Measurements from ENCODE around the gene TTLL5.
"Not testable (repeated sequence)": the region's sequence is repeated elsewhere in the genome, so short reads cannot be mapped to it uniquely, and the experiment has no call there.

The TTLL5 gene

DNA sequence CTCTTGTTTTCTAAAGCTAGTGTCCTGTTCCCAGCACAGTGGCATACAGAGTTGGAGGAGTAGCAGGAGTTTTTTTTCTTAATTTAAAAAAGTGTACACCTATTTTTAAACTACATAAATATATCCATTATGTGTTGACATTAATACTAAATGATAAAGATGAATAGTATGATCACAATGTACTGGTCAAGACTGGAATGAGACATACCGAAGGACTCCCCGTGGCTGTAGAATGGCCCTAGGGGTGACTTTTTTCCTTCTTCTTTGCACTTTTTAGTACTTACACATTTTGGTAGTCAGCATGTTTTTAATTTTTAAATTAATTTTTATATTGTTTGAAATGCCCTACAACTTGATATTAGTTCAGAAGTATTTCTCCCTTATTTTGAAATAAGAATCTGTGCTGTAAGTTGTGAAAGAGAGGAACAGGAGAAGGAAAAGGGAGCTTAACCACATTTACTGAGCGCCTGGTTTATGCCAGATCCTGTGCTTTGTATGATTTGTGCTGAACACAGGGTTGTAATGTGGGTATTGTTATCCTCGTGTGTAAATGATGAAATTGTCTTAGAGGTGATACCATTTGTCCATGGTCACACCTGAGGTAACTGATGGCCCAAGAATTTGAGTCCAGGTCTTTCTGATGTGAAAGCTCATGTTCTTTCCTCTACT, 184.2 kb downstream of the TTLL5 start:
- Histone ChIP-seq H3K9me3 (ENCODE audit: control insufficient read depth, insufficient read depth, low read length) (no peaks in the 10 kb centered on the region), H3K9ac (ENCODE audit: low read depth, low read length) (no peak overlapping the region), H3K27me3 (ENCODE audit: control insufficient read depth, insufficient read depth, low read length) (no peaks in the 10 kb centered on the region), H3K4me3 (ENCODE audit: low read depth, low read length) (no peak overlapping the region), H3K36me3 (ENCODE audit: control insufficient read depth, insufficient read depth, low read length) (no peaks in the 10 kb centered on the region), H3K4me1 (ENCODE audit: control insufficient read depth, insufficient read depth, low read length) (peaks cover 12% of the 10 kb centered on the region)

DNA sequence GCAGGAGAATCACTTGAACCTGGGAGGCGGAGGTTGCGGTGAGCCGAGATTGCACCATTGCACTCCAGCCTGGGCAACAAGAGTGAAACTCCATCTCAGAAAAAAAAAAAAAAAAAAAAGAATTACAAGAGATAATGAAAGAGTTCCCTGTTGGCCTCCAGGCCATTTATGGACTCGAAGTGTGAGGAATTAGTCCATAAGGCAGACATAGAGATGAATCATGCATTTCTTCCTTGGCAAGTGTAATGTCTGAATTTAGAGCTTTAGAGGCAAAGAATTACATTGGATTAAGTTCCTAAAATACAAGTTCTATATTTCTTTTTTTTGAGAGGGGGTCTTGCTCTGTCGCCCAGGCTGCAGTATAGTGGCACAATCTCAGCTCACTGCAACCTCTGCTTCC, 185.6 kb downstream of the TTLL5 start:
- H3K27me3 ChIP-seq (ENCODE audit: control insufficient read depth, insufficient read depth, low read length); H3K4me3 ChIP-seq (ENCODE audit: low read depth, low read length); H3K36me3 ChIP-seq (ENCODE audit: control insufficient read depth, insufficient read depth, low read length); H3K9me3 ChIP-seq (ENCODE audit: control insufficient read depth, insufficient read depth, low read length); H3K9ac ChIP-seq (ENCODE audit: low read depth, low read length); H3K4me1 ChIP-seq (ENCODE audit: control insufficient read depth, insufficient read depth, low read length): not testable (repeated sequence)

DNA sequence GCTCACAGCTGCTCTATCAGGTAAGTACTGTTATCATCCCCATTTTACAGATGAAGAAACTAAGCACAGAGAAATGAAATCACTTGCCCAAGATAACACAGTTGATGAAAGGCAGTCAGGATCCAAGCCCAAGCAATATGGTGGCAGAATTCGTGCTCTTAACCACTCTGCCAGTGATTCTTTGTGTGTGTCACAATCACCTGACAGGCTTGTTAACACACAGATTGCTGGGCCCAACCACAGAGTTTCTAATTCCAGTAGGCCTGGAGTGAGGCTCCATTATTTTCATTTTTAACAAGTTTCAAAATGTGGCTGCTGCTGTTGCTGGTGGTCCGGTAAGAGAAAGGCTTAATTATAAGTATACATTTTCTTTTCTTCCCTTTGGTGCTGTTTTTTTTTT, 186.5 kb downstream of the TTLL5 start:
- Histone ChIP-seq H3K4me3 (ENCODE audit: low read depth, low read length) (no peak overlapping the region), H3K36me3 (ENCODE audit: control insufficient read depth, insufficient read depth, low read length) (no peaks in the 10 kb centered on the region), H3K27me3 (ENCODE audit: control insufficient read depth, insufficient read depth, low read length) (no peaks in the 10 kb centered on the region), H3K9me3 (ENCODE audit: control insufficient read depth, insufficient read depth, low read length) (no peaks in the 10 kb centered on the region), H3K9ac (ENCODE audit: low read depth, low read length) (no peak overlapping the region), H3K4me1 (ENCODE audit: control insufficient read depth, insufficient read depth, low read length) (peaks cover 4% of the 10 kb centered on the region)

DNA sequence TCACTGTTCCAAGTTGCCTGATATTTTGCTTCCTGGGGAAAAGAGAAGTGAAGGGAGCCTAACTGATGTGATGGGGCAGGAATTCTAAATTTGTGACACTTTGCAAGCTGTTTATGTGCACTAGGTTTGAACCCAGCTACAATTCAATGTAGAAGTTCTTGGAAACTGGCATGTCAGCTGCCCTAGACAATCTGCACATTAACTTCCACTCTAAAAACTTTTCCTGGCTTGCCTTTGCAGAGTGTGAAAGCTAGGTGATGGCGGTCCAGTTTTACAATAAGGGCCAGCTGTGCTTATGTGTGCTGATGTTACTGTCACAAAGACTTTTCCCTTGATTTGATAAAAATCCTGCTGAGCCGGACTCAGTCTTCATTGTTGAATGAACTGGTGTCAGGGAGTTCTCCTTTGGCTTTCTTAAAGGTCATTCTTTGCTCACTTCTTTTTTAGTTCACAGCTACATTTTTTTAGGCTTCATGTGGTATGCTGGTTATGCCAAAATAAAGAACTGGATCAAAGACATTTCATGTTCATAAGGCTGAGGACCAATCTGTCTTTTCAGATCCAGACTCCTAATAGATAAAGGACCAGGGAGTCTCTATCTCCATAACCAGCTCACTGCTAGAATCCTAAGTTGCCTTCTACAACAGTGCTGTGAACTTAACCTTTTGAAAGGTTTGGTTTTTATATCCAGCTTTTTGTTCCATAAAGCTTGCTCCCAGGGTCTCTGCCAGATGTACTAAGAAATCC, 187.3 kb downstream of the TTLL5 start:
- Histone ChIP-seq H3K4me3 (ENCODE audit: low read depth, low read length) (no peak overlapping the region), H3K9ac (ENCODE audit: low read depth, low read length) (no peak overlapping the region), H3K9me3 (ENCODE audit: control insufficient read depth, insufficient read depth, low read length) (no peaks in the 10 kb centered on the region), H3K36me3 (ENCODE audit: control insufficient read depth, insufficient read depth, low read length) (no peaks in the 10 kb centered on the region), H3K27me3 (ENCODE audit: control insufficient read depth, insufficient read depth, low read length) (no peaks in the 10 kb centered on the region), H3K4me1 (ENCODE audit: control insufficient read depth, insufficient read depth, low read length) (peaks cover 4% of the 10 kb centered on the region)

DNA sequence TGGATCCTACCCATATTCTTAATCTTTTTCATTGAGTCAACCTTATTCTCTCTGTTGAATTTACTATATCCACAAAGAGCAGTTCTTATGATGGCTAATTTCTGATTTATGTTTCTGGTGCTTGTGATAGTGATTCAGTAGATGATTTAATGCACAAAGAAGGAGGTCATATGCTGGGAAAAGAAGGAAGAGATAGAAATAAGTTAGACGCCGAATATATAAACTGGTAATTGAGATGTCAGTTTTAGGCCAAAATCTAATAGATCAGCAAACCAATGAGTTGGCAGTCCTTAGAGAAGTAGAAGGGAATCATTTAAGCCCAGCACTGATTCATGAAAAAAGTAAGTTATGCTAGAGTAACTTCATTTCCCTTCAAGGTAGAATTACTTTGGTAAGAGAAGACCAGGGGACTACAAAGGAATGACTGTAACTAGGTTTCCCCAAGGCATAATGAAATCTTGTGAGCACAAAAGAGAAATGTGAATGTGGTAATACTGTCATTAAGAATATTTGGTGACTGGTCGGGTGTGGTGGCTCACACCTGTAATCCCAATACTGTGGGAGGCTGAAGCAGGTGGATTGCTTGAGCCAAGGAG, 188.4 kb downstream of the TTLL5 start:
- Histone ChIP-seq H3K27me3 (ENCODE audit: control insufficient read depth, insufficient read depth, low read length) (no peaks in the 10 kb centered on the region), H3K4me1 (ENCODE audit: control insufficient read depth, insufficient read depth, low read length) (peaks cover 3% of the 10 kb centered on the region)

DNA sequence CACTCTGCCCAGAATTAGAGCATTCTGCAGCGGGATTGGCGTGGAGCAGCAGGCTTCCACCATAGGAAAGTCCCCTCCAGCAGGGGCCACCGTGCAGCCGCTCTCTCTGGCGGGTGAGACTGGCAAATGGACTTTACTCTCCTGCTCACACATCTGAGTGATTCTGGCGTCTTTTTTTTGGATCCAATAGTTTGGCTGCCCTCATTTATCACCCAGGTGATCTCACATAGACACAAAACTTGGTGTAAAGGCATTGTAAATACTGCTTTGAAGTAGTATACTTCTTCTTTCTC, 190.5 kb downstream of the TTLL5 start:
- Histone ChIP-seq H3K4me1 (ENCODE audit: control insufficient read depth, insufficient read depth, low read length) (peaks cover 6% of the 10 kb centered on the region), H3K9me3 (ENCODE audit: control insufficient read depth, insufficient read depth, low read length) (no peaks in the 10 kb centered on the region), H3K27me3 (ENCODE audit: control insufficient read depth, insufficient read depth, low read length) (no peaks in the 10 kb centered on the region), H3K4me3 (ENCODE audit: low read depth, low read length) (no peak overlapping the region), H3K9ac (ENCODE audit: low read depth, low read length) (no peak overlapping the region), H3K36me3 (ENCODE audit: control insufficient read depth, insufficient read depth, low read length) (no peaks in the 10 kb centered on the region)

More for the DNA sequence above, 188.4 kb downstream of the TTLL5 start:
- Histone ChIP-seq H3K4me3 (ENCODE audit: low read depth, low read length) (no peak overlapping the region), H3K36me3 (ENCODE audit: control insufficient read depth, insufficient read depth, low read length) (no peaks in the 10 kb centered on the region), H3K9ac (ENCODE audit: low read depth, low read length) (no peak overlapping the region), H3K9me3 (ENCODE audit: control insufficient read depth, insufficient read depth, low read length) (no peaks in the 10 kb centered on the region)

DNA sequence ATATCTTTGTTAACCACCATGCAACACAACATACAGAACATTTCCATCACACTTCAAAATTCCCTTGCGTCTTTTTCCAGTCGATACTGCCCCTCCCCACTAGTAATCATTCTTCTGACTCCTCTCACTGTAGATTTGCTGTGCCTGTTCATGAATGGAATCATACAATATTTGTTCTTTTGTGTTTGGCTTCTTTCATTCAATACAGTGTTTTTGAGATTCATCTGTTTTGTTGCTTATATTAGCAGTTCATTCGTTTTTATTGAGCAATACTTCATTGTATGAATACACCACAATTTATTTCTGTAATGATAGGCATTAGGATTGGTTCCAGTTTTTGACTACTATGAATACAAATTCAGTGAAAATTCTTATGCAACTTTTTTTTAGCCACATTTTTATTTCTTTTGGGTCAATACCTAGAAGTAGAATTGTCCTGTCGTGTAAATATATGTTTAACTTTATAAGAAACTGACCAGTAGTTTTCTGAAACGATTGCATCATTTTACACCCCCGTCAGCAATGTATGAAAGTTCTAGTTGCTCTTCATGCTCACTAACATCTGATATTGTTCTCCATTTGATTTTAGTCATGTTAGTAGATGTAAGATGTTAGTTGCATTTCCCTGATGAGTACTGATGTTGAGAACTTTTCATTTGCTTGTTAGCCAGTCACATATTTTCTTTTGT, 193.2 kb downstream of the TTLL5 start:
- no peaks in the 10 kb centered on the region for H3K27me3 ChIP-seq (ENCODE audit: control insufficient read depth, insufficient read depth, low read length)
- no peaks in the 10 kb centered on the region for H3K9me3 ChIP-seq (ENCODE audit: control insufficient read depth, insufficient read depth, low read length)
- H3K4me3 ChIP-seq (ENCODE audit: low read depth, low read length), result no peak overlapping the region
- H3K4me1 ChIP-seq (ENCODE audit: control insufficient read depth, insufficient read depth, low read length), result peaks cover 6% of the 10 kb centered on the region
- H3K36me3 ChIP-seq (ENCODE audit: control insufficient read depth, insufficient read depth, low read length), result no peaks in the 10 kb centered on the region
- H3K9ac ChIP-seq (ENCODE audit: low read depth, low read length), result no peak overlapping the region

DNA sequence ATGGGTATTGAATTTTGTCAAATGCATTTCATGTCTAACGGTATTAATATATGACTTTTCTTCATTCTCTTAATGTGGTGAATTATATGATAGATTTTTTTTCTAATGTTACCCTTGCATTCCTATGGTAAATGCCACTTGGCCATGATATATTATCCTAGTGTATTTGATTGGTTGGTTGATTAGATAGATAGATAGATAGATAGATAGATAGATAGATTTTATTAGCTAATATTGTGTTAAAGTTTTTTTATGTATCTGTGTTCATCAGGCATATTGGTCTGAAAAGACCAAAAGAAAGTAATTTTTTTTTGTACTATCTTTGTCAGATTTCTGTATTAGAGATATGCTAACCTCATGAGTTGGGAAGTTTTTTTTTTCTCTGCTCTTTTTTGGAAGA, 196.2 kb downstream of the TTLL5 start:
- no peaks in the 10 kb centered on the region for H3K9me3 ChIP-seq (ENCODE audit: control insufficient read depth, insufficient read depth, low read length)
- H3K9ac ChIP-seq (ENCODE audit: low read depth, low read length), result no peak overlapping the region
- H3K36me3 ChIP-seq (ENCODE audit: control insufficient read depth, insufficient read depth, low read length), result no peaks in the 10 kb centered on the region
- peaks cover 24% of the 10 kb centered on the region for H3K4me1 ChIP-seq (ENCODE audit: control insufficient read depth, insufficient read depth, low read length)
- peaks cover 6% of the 10 kb centered on the region for H3K27me3 ChIP-seq (ENCODE audit: control insufficient read depth, insufficient read depth, low read length)
- no peak overlapping the region for H3K4me3 ChIP-seq (ENCODE audit: low read depth, low read length)

DNA sequence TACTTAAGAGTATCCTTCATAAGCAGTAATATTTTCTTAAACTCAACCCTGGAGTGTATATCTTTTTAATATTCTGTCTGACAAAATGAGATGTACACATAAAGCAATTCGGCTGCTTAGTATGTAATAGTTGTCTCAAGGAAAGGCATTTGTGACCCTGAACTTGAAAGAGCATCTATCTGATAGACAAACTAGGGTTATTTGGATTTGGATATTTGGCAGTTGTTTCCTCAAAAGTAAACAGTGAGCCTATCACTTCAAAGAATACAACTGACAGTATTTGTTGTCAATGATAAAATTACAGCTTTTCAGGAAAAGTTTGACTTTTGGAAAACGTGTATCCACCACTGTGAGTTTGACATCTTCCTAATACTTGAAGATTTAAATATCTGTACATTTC, 197.3 kb downstream of the TTLL5 start:
- Histone ChIP-seq H3K4me3 (ENCODE audit: low read depth, low read length) (no peak overlapping the region), H3K4me1 (ENCODE audit: control insufficient read depth, insufficient read depth, low read length) (peaks cover 27% of the 10 kb centered on the region), H3K36me3 (ENCODE audit: control insufficient read depth, insufficient read depth, low read length) (no peaks in the 10 kb centered on the region), H3K27me3 (ENCODE audit: control insufficient read depth, insufficient read depth, low read length) (peaks cover 18% of the 10 kb centered on the region), H3K9ac (ENCODE audit: low read depth, low read length) (no peak overlapping the region), H3K9me3 (ENCODE audit: control insufficient read depth, insufficient read depth, low read length) (no peaks in the 10 kb centered on the region)

DNA sequence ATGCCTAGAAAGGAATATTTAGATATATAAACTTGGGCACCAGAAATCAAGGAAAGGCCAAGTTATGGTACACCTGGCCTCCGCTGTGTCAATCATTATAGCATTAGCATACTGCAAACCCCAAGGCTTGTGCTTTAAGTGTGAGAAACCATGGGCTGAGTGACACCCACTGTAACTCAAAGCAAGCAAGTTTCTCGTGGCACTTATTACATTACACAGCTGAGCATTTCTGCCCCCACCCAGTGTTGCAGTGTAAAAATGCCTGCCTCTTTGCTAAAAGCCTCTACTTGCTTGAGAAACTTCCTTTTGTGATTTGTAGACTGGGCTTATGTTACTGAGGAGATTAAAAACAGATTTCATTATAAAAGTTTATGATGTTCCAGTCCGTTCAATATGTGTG, 198.7 kb downstream of the TTLL5 start:
- H3K27me3 ChIP-seq (ENCODE audit: control insufficient read depth, insufficient read depth, low read length), result peaks cover 18% of the 10 kb centered on the region
- no peak overlapping the region for H3K4me3 ChIP-seq (ENCODE audit: low read depth, low read length)
- H3K9me3 ChIP-seq (ENCODE audit: control insufficient read depth, insufficient read depth, low read length), result no peaks in the 10 kb centered on the region
- H3K4me1 ChIP-seq (ENCODE audit: control insufficient read depth, insufficient read depth, low read length), result peaks cover 32% of the 10 kb centered on the region
- no peak overlapping the region for H3K9ac ChIP-seq (ENCODE audit: low read depth, low read length)
- H3K36me3 ChIP-seq (ENCODE audit: control insufficient read depth, insufficient read depth, low read length), result no peaks in the 10 kb centered on the region

DNA sequence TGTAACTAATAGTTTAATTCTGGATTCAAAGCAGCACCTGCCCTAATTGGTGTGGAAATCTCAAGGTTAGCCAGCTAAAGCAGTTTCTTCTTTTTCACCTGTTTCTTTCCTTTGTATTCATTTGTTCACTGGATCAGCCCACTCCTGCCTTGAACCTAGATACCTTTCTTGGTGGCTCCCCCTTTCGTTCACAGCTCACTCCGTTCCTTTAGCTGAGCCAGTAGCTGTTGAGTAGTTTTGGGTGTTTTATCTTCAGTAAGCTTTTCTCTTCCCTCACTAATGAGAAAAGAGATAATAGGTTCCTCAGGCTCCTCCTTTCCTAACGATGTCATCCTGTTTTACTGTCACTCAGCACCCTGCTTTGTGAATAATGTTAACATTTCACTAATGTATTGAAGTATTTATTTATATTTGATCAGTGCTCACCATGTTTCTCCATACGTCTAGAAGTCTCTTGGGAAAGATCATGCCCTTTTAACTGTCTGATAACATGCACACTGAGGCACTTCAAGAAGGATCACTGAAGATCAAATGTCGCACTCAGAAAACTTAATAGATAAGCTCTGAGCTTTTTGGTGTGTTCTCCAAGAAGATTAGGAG, 199.6 kb downstream of the TTLL5 start:
- H3K9ac ChIP-seq (ENCODE audit: low read depth, low read length), result no peak overlapping the region
- no peaks in the 10 kb centered on the region for H3K9me3 ChIP-seq (ENCODE audit: control insufficient read depth, insufficient read depth, low read length)
- H3K27me3 ChIP-seq (ENCODE audit: control insufficient read depth, insufficient read depth, low read length), result peaks cover 18% of the 10 kb centered on the region
- H3K36me3 ChIP-seq (ENCODE audit: control insufficient read depth, insufficient read depth, low read length), result no peaks in the 10 kb centered on the region
- H3K4me1 ChIP-seq (ENCODE audit: control insufficient read depth, insufficient read depth, low read length), result peaks cover 27% of the 10 kb centered on the region
- H3K4me3 ChIP-seq (ENCODE audit: low read depth, low read length), result no peak overlapping the region

All from iPS-15b (cell line).